ENCODE results near the gene MIEN1. TPM values are rescaled to one million over a fixed set of nuclear protein-coding genes. Genes with fewer than 3 reads are reported as not detected.
A peak's percentile ranks its signal among the peaks of the same experiment; 100 is the strongest.

Gene MIEN1
- total RNA-seq, 1 experiment from 2014 or later: 50.8 TPM

DNA sequence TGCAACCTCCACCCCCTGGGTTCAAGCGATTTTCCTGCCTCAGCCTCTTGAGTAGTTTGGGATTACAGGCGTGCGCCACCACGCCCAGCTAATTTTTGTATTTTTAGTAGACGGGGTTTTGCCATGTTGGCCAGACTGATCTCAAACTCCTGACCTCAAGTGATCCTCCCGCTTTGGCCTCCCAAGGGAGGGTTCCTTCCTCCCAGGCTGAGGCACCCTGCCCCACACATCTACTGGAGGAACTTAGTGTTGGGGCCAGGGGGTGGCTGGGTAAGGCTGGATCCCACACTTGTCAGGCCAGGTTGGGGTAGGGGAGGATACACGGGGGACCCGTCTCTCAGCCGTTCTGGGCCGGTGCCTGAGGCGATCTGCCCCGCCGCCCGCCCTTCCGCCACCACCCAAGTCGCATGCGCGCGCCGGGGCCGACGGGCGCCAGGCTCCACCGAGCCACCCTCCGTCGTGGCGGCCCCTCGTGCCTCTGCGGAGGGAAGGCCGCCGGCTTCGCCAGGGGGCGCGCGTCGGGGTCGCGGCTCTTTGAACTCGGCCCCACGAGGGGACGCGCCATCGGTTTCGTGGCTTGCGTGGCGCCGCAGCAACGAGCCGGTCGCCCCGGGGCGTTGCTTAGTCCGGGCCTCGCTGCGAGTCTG is 23.3 kb upstream of the MIEN1 start:
- Histone ChIP-seq H2BK120ac (ENCODE audit: low read depth, low read length, poor library complexity, severe bottlenecking) (no peak overlapping the region), H2BK5ac (ENCODE audit: insufficient read length, low read length) (no peak overlapping the region), H2BK20ac (ENCODE audit: low read depth, low read length, poor library complexity, severe bottlenecking) (no peak overlapping the region), H2AK5ac (ENCODE audit: insufficient read length, low read length) (no peak overlapping the region), H3K79me2 (ENCODE audit: insufficient read depth, low read length) (no peaks in the 10 kb centered on the region), H3K14ac (ENCODE audit: insufficient read depth, low read length) (peak overlapping the region; percentile 15; the same call in 1 of the 2 replicates), H3K23ac (ENCODE audit: insufficient read length, low read depth, low read length) (no peak overlapping the region), H4K91ac (ENCODE audit: insufficient read length, low read depth, low read length) (no peak overlapping the region), H3K79me1 (ENCODE audit: insufficient read depth, low read depth, low read length, poor library complexity, severe bottlenecking) (no peaks in the 10 kb centered on the region), H3K9me3 (ENCODE audit: control insufficient read depth, low read depth, low read length) (no peaks in the 10 kb centered on the region), H3K27me3 (ENCODE audit: insufficient read depth, low read length) (no peaks in the 10 kb centered on the region), H3K56ac (ENCODE audit: insufficient read length, low read depth, low read length) (no peak overlapping the region), H4K20me1 (ENCODE audit: control insufficient read depth, insufficient read depth, insufficient read length) (peaks cover 2% of the 10 kb centered on the region), H3K4ac (ENCODE audit: low read depth, low read length) (no peak overlapping the region), H3K4me2 (ENCODE audit: insufficient read depth, insufficient read length, low read length) (peak overlapping the region; percentile 50), H3K9ac (ENCODE audit: extremely low read depth, insufficient read length, low read length) (no peak overlapping the region), H3K18ac (ENCODE audit: insufficient read length, low read depth, low read length) (peak overlapping the region; percentile 45), H3T11ph (ENCODE audit: low read length) (no peak overlapping the region), H2BK12ac (ENCODE audit: insufficient read length, low read depth, low read length) (no peak overlapping the region), H2AFZ (ENCODE audit: low read length) (no peak overlapping the region), H3K27ac (ENCODE audit: insufficient read length, low read depth, low read length) (no peak overlapping the region), H3K23me2 (ENCODE audit: insufficient read length, low read depth, low read length, poor library complexity, severe bottlenecking) (peaks cover 3% of the 10 kb centered on the region), H4K8ac (replicated peaks; ENCODE audit: insufficient read length, low read depth, low read length) (no peak overlapping the region), H2BK15ac (ENCODE audit: low read depth, low read length) (no peak overlapping the region), H3K4me1 (ENCODE audit: insufficient read depth, low read length) (peaks cover 2% of the 10 kb centered on the region; the same call in 1 of the 2 replicates), H4K5ac (ENCODE audit: insufficient read length, low read depth, low read length) (no peak overlapping the region)
- peaks cover 0 to 3% (median 0%) of the 10 kb centered on the region in 3 experiments; a peak in 1 of 7 replicates for H3K36me3 Mint-ChIP-seq (ENCODE audit: insufficient read depth in 1 of 3, low read depth in 3 of 3)
- H3K9me3 Mint-ChIP-seq: no peaks in the 10 kb centered on the region; a peak in 1 of 5 replicates
- peaks cover 54 to 58% of the 10 kb centered on the region in 2 experiments for H3K4me1 Mint-ChIP-seq
- no CpG with 5 or more reads among the region's 55 CpGs for WGBS (ENCODE audit: extremely low coverage, insufficient read length, low lambda C conversion rate)
- no peak overlapping the region; a peak in 1 of 7 replicates for H3K27ac Mint-ChIP-seq
- peaks cover 22% of the 10 kb centered on the region for H3K27me3 Mint-ChIP-seq (ENCODE audit: low read depth)
- TF ChIP-seq CTCF (conservative IDR thresholded peaks at IDR 0.05): no peak
- peak; percentile 57 for DNase-seq
- peak overlapping the region; percentile 55 to 78 for H3K4me3 Mint-ChIP-seq

All from H9 (cell line).